ENCODE measurements around the gene PPM1H.

GRCh38 chr12:62861586-62861985, 73.4 kb downstream of the PPM1H start:
- TF ChIP-seq CTCF (IDR thresholded peaks at IDR 0.05; ENCODE audit: low read depth, low read length, missing input control) (no peak), SP1 (IDR thresholded peaks at IDR 0.05) (no peak), REST (IDR thresholded peaks at IDR 0.05) (no peak), ATF3 (IDR thresholded peaks at IDR 0.05) (no peak)
- TF ChIP-seq, protein P1, sequence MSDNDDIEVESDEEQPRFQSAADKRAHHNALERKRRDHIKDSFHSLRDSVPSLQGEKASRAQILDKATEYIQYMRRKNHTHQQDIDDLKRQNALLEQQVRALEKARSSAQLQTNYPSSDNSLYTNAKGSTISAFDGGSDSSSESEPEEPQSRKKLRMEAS (IDR thresholded peaks at IDR 0.05): no peak

Data from liver (tissue), 3 donors.